GM12891 (cell line): ENCODE results near the gene FURIN.

Experiments used
- PAX5 ChIP-seq: IDR thresholded peaks from 2 replicates; pipeline ENCODE4 v1.6.1; 2011; ENCODE audit warnings: low read length, moderate library complexity, mild to moderate bottlenecking; ENCODE audit not compliant: insufficient read depth, severe bottlenecking
- POLR2A ChIP-seq: IDR thresholded peaks from 2 replicates; pipeline ENCODE4 v1.6.1; 2011; ENCODE audit warnings: low read depth, low read length, control low read depth
- POLR2AphosphoS5 ChIP-seq: IDR thresholded peaks from 2 replicates; pipeline ENCODE4 v1.6.1; 2011; ENCODE audit warnings: low read depth, low read length, control low read depth
- POU2F2 ChIP-seq: IDR thresholded peaks from 2 replicates; pipeline ENCODE4 v1.6.1; 2011; ENCODE audit warnings: low read depth, mild to moderate bottlenecking, control low read depth, low read length, moderate library complexity
- SPI1 ChIP-seq: IDR thresholded peaks from 2 replicates; pipeline ENCODE4 v1.6.1; 2011; ENCODE audit warnings: low read depth, low read length, control low read depth
- TAF1 ChIP-seq: IDR thresholded peaks from 2 replicates; pipeline ENCODE4 v1.6.1; 2011; ENCODE audit warnings: low read depth, low read length, control low read depth

- no peak for TF ChIP-seq SPI1
- TF ChIP-seq POLR2AphosphoS5 = no peak
- no peak for TF ChIP-seq POLR2A
- TF ChIP-seq PAX5 = no peak
- TF ChIP-seq POU2F2 = no peak
- TF ChIP-seq TAF1 = no peak
These were observed 50.4 kb downstream of the FURIN start for GRCh38 chr15:90918835-90919234.
